HepG2 (cell line): ENCODE results near the gene SLC13A5. TPM values are rescaled to one million over a fixed set of nuclear protein-coding genes. Genes with fewer than 3 reads are reported as not detected.

Experiments
- AKAP8 ChIP-seq: sonication (generic); formaldehyde crosslinking; IDR thresholded peaks from 2 replicates; pipeline ENCODE4 v1.5.1; 2020; ENCODE audit warnings: mild to moderate bottlenecking, missing genetic modification reagents
- CENPT ChIP-seq: sonication (generic); formaldehyde crosslinking; IDR thresholded peaks from 2 replicates; pipeline ENCODE4 v1.8.0; 2022; ENCODE audit warnings: low read depth, mild to moderate bottlenecking, moderate library complexity, missing genetic modification reagents
- KLF12 ChIP-seq: sonication (generic); formaldehyde crosslinking; IDR thresholded peaks from 2 replicates; pipeline ENCODE4 v1.4.0; 2020; ENCODE audit warnings: missing genetic modification reagents, borderline replicate concordance
- KLF15 ChIP-seq: sonication (generic); formaldehyde crosslinking; IDR thresholded peaks from 2 replicates; pipeline ENCODE4 v1.8.1; 2023; ENCODE audit warnings: borderline replicate concordance, mild to moderate bottlenecking, inconsistent platforms, missing genetic modification reagents, mixed read lengths
- MEIS2 ChIP-seq: sonication (generic); formaldehyde crosslinking; IDR thresholded peaks from 2 replicates; pipeline ENCODE4 v1.9.0; 2021; ENCODE audit warnings: mild to moderate bottlenecking, missing genetic modification reagents
- MXI1 ChIP-seq: IDR thresholded peaks from 3 replicates; pipeline ENCODE4 v1.6.1; 2012; ENCODE audit warnings: low read depth, low read length, inconsistent platforms, borderline replicate concordance
- PPARG ChIP-seq: conservative IDR thresholded peaks from 2 replicates; pipeline ENCODE4 v1.6.1; 2016; ENCODE audit warnings: missing biosample characterization, missing genetic modification reagents
- RXRA ChIP-seq: sonication (generic); formaldehyde crosslinking; IDR thresholded peaks from 2 replicates; pipeline ENCODE4 v1.5.1; 2020; ENCODE audit warnings: missing genetic modification reagents
- SMAD1 ChIP-seq: sonication (generic); formaldehyde crosslinking; IDR thresholded peaks from 2 replicates; pipeline ENCODE4 v1.4.0; 2020; ENCODE audit warnings: missing genetic modification reagents, low read depth, mild to moderate bottlenecking, borderline replicate concordance
- ZC3H4 ChIP-seq: sonication (generic); formaldehyde crosslinking; IDR thresholded peaks from 2 replicates; pipeline ENCODE4 v1.4.0; 2020; ENCODE audit warnings: missing genetic modification reagents, borderline replicate concordance
- ZFP41 ChIP-seq: sonication (generic); formaldehyde crosslinking; IDR thresholded peaks from 2 replicates; pipeline ENCODE4 v1.4.0; 2020; ENCODE audit warnings: mild to moderate bottlenecking, missing genetic modification reagents, borderline replicate concordance
- ZNF101 ChIP-seq: sonication (generic); formaldehyde crosslinking; IDR thresholded peaks from 2 replicates; pipeline ENCODE4 v1.4.0; 2020; ENCODE audit warnings: mild to moderate bottlenecking, low read depth, missing genetic modification reagents, borderline replicate concordance
- ZNF136 ChIP-seq: sonication (generic); formaldehyde crosslinking; IDR thresholded peaks from 2 replicates; pipeline ENCODE4 v1.8.1; 2022; ENCODE audit warnings: low read depth, mild to moderate bottlenecking, moderate library complexity, missing genetic modification reagents
- ZNF143 ChIP-seq: sonication (generic); formaldehyde crosslinking; IDR thresholded peaks from 2 replicates; pipeline ENCODE4 v1.4.0; 2020; ENCODE audit warnings: missing genetic modification reagents
- ZNF253 ChIP-seq: sonication (generic); formaldehyde crosslinking; IDR thresholded peaks from 2 replicates; pipeline ENCODE4 v1.8.0; 2022; ENCODE audit warnings: mild to moderate bottlenecking, missing genetic modification reagents, borderline replicate concordance
- ZNF431 ChIP-seq: sonication (generic); formaldehyde crosslinking; IDR thresholded peaks from 2 replicates; pipeline ENCODE4 v1.9.0; 2022; ENCODE audit warnings: missing genetic modification reagents, low read depth, mild to moderate bottlenecking, borderline replicate concordance
- ZNF557 ChIP-seq: sonication (generic); formaldehyde crosslinking; IDR thresholded peaks from 2 replicates; pipeline ENCODE4 v1.4.0; 2020; ENCODE audit warnings: missing genetic modification reagents
- ZNF607 ChIP-seq: sonication (generic); formaldehyde crosslinking; IDR thresholded peaks from 2 replicates; pipeline ENCODE4 v1.5.1; 2020; ENCODE audit warnings: missing genetic modification reagents, mild to moderate bottlenecking, borderline replicate concordance
- ZNF777 ChIP-seq: sonication (generic); formaldehyde crosslinking; IDR thresholded peaks from 2 replicates; pipeline ENCODE4 v1.4.0; 2020; ENCODE audit warnings: missing genetic modification reagents
- polyA plus RNA-seq, 8 experiments: library from polyadenylated mRNA; depleted of rRNA in 3 of 8; stranded (reverse) in 7 of 8; unstranded in 1 of 8; fragments of >200 nt; fragmentation: Illumina TruSeq in 4 of 8; extraction: Trizol in 4 of 8; gene quantifications; 2 replicates each; pipeline versions ENCODE4 v1.2.1 to v1.2.3, GENCODE V29; 2011 to 2016; ENCODE audit warnings: low read depth in 4 of 8, missing spikeins in 1 of 8, mixed read lengths in 1 of 8; ENCODE audit not compliant: insufficient read depth in 1 of 8
- total RNA-seq, 5 experiments: library from RNA; depleted of rRNA; stranded (reverse); fragments of >200 nt; fragmentation: Illumina TruSeq; extraction: Trizol; gene quantifications; 2 replicates each; pipeline ENCODE4 v1.2.3, GENCODE V29; 2016; ENCODE audit warnings: low read depth in 1 of 5
- TF ChIP-seq, protein P1 (sequence below): sonication (generic); formaldehyde crosslinking; IDR thresholded peaks from 2 replicates; pipeline ENCODE4 v1.4.0; 2020; ENCODE audit warnings: mild to moderate bottlenecking, low read depth, missing genetic modification reagents
- TF ChIP-seq, protein P2 (sequence below): sonication (generic); formaldehyde crosslinking; IDR thresholded peaks from 2 replicates; pipeline ENCODE4 v1.4.0; 2020; ENCODE audit warnings: mild to moderate bottlenecking, missing genetic modification reagents
- TF ChIP-seq, protein P3 (sequence below), 2 experiments: sonication (generic) in 1 of 2; formaldehyde crosslinking in 1 of 2; IDR thresholded peaks; 2 replicates each; pipeline versions ENCODE4 v1.4.0 to v1.6.1; 2018 to 2020; ENCODE audit warnings: missing genetic modification reagents in 2 of 2, borderline replicate concordance in 1 of 2, low read depth in 1 of 2, mild to moderate bottlenecking in 1 of 2, missing biosample characterization in 1 of 2
- TF ChIP-seq, protein P4 (sequence below): sonication (generic); formaldehyde crosslinking; conservative IDR thresholded peaks from 2 replicates; pipeline ENCODE4 v1.4.0; 2020; ENCODE audit warnings: missing genetic modification reagents

The SLC13A5 gene
- total and polyA plus RNA-seq, 2 of the 13 experiments (the other 11 are each of a cell fraction or from before 2014, with no cell fraction given), result 42.8 to 310 TPM

DNA sequence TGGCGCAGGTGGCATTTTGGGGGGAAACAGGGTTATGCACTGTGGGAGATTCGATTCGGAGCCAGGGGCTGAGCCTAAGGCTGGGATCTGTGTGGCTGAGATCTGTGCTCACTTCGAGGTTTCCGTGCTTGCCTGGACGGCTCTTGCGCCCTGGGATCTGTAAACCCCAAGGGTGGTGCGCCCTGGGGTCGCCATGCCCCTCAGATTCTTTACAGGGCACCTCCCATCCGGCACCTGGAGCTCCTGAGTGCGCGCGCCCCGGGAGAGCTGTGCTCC lies 377 bp downstream of the SLC13A5 start (continued):
- TF ChIP-seq, protein P1, sequence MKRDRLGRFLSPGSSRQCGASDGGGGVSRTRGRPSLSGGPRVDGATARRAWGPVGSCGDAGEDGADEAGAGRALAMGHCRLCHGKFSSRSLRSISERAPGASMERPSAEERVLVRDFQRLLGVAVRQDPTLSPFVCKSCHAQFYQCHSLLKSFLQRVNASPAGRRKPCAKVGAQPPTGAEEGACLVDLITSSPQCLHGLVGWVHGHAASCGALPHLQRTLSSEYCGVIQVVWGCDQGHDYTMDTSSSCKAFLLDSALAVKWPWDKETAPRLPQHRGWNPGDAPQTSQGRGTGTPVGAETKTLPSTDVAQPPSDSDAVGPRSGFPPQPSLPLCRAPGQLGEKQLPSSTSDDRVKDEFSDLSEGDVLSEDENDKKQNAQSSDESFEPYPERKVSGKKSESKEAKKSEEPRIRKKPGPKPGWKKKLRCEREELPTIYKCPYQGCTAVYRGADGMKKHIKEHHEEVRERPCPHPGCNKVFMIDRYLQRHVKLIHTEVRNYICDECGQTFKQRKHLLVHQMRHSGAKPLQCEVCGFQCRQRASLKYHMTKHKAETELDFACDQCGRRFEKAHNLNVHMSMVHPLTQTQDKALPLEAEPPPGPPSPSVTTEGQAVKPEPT (CRISPR knock-in tag), result no peak; the same call in 1 of the 2 replicates
- TF ChIP-seq MEIS2 (CRISPR knock-in tag) (no peak), ZNF557 (CRISPR knock-in tag) (no peak), PPARG (no peak), ZC3H4 (CRISPR knock-in tag) (no peak), RXRA (CRISPR knock-in tag) (no peak), ZNF136 (CRISPR knock-in tag) (no peak), MXI1 (no peak), ZFP41 (no peak), KLF15 (CRISPR knock-in tag) (no peak), ZNF431 (peak; percentile 50; the same call in 1 of the 2 replicates), CENPT (CRISPR knock-in tag) (no peak), ZNF143 (CRISPR knock-in tag) (peak; percentile 10; the same call in 1 of the 2 replicates), ZNF253 (no peak), ZNF777 (peak; percentile 60; the same call in 1 of the 2 replicates), ZNF607 (no peak), KLF12 (CRISPR knock-in tag) (no peak), ZNF101 (CRISPR knock-in tag) (0 out of 2 replicates have a peak, but pooled peaks have one; percentile 61), SMAD1 (CRISPR knock-in tag) (no peak), AKAP8 (CRISPR knock-in tag) (no peak)
- TF ChIP-seq, protein P2, sequence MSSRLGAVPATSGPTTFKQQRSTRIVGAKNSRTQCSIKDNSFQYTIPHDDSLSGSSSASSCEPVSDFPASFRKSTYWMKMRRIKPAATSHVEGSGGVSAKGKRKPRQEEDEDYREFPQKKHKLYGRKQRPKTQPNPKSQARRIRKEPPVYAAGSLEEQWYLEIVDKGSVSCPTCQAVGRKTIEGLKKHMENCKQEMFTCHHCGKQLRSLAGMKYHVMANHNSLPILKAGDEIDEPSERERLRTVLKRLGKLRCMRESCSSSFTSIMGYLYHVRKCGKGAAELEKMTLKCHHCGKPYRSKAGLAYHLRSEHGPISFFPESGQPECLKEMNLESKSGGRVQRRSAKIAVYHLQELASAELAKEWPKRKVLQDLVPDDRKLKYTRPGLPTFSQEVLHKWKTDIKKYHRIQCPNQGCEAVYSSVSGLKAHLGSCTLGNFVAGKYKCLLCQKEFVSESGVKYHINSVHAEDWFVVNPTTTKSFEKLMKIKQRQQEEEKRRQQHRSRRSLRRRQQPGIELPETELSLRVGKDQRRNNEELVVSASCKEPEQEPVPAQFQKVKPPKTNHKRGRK (CRISPR knock-in tag), result 0 out of 2 replicates have a peak, but pooled peaks have one; percentile 6
- TF ChIP-seq, protein P3, sequence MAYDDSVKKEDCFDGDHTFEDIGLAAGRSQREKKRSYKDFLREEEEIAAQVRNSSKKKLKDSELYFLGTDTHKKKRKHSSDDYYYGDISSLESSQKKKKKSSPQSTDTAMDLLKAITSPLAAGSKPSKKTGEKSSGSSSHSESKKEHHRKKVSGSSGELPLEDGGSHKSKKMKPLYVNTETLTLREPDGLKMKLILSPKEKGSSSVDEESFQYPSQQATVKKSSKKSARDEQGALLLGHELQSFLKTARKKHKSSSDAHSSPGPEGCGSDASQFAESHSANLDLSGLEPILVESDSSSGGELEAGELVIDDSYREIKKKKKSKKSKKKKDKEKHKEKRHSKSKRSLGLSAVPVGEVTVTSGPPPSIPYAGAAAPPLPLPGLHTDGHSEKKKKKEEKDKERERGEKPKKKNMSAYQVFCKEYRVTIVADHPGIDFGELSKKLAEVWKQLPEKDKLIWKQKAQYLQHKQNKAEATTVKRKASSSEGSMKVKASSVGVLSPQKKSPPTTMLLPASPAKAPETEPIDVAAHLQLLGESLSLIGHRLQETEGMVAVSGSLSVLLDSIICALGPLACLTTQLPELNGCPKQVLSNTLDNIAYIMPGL (CRISPR knock-in tag; IDR thresholded peaks at IDR 0.05; ENCODE audit: borderline replicate concordance in 1 of 2, low read depth in 1 of 2), result peak in 1 of 2 experiments; percentile 74; a peak in 1 of 4 replicates
- TF ChIP-seq, protein P4, sequence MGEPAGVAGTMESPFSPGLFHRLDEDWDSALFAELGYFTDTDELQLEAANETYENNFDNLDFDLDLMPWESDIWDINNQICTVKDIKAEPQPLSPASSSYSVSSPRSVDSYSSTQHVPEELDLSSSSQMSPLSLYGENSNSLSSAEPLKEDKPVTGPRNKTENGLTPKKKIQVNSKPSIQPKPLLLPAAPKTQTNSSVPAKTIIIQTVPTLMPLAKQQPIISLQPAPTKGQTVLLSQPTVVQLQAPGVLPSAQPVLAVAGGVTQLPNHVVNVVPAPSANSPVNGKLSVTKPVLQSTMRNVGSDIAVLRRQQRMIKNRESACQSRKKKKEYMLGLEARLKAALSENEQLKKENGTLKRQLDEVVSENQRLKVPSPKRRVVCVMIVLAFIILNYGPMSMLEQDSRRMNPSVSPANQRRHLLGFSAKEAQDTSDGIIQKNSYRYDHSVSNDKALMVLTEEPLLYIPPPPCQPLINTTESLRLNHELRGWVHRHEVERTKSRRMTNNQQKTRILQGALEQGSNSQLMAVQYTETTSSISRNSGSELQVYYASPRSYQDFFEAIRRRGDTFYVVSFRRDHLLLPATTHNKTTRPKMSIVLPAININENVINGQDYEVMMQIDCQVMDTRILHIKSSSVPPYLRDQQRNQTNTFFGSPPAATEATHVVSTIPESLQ (CRISPR knock-in tag), result no peak
